Panc1 (cell line): ENCODE measurements around the gene APOL4. TPM values are rescaled to one million over a fixed set of nuclear protein-coding genes. Genes with fewer than 3 reads are reported as not detected.
"Not testable (repeated sequence)": the region's sequence is repeated elsewhere in the genome, so short reads cannot be mapped to it uniquely, and the experiment has no call there.

Source experiments
- ATAC-seq: fragments of 200-7000 bp; cut with Tn5 transposase; 2 replicates; pipeline ENCODE4 v1.9.1; 2020; ENCODE audit warnings: mild to moderate bottlenecking, moderate library complexity
- Bru-seq: library from RNA; stranded (reverse); fragments of 400-500 nt; gene quantifications from one replicate; lab custom pipeline; 2021; lab: Mats Ljungman, UMichigan
- BruChase-seq, 2 experiments: library from RNA; stranded (reverse); fragments of 400-500 nt; gene quantifications; one replicate each; lab custom pipeline; 2021; lab: Mats Ljungman, UMichigan
- BruUV-seq: library from RNA; stranded (reverse); fragments of 400-500 nt; replicated peaks from 2 replicates; lab custom pipeline; 2021; lab: Mats Ljungman, UMichigan
- CTCF ChIA-PET: fragments of 300-600 bp; sonication (Branson Sonifier 250); formaldehyde crosslinking; loops from one replicate; lab custom pipeline; 2022; ENCODE audit warnings: antibody characterized with exemption; lab: Charles Lee
- POLR2A ChIA-PET: fragments of 300-600 bp; sonication (Branson Sonifier 250); formaldehyde crosslinking; loops from one replicate; lab custom pipeline; 2022; ENCODE audit warnings: antibody characterized with exemption; lab: Charles Lee
- DNase-seq: peaks from one replicate; pipeline ENCODE4 v3.0.0-alpha.2; 2010; ENCODE audit warnings: low read depth, low spot score
- H3K27ac ChIP-seq: 2 replicates; pipeline ENCODE4 v1.5.1; 2011; ENCODE audit warnings: mild to moderate bottlenecking, low read length, inconsistent platforms
- H3K27me3 ChIP-seq: fragments of 200-500 bp; sonication (Bioruptor generic); 2 replicates; pipeline ENCODE4 v1.6.0; 2014; ENCODE audit warnings: low read length, inconsistent platforms; ENCODE audit not compliant: control insufficient read depth, insufficient read depth
- H3K36me3 ChIP-seq: fragments of 200-500 bp; sonication (Bioruptor generic); 2 replicates; pipeline ENCODE4 v1.5.1; 2014; ENCODE audit warnings: inconsistent platforms, mild to moderate bottlenecking, low read length, moderate library complexity; ENCODE audit not compliant: control insufficient read depth, insufficient read depth
- H3K4me1 ChIP-seq: 2 replicates; pipeline ENCODE4 v1.5.1; 2011; ENCODE audit warnings: inconsistent platforms, mild to moderate bottlenecking, low read length, moderate library complexity; ENCODE audit not compliant: control insufficient read depth, insufficient read depth
- H3K4me3 ChIP-seq, 2 experiments: 2 replicates each; pipeline ENCODE4 v1.5.1; 2011 to 2012; ENCODE audit warnings: low read depth in 2 of 2, low read length in 2 of 2, mild to moderate bottlenecking in 2 of 2, inconsistent platforms in 1 of 2, moderate library complexity in 1 of 2
- H3K9me3 ChIP-seq: fragments of 200-500 bp; sonication (Bioruptor generic); 2 replicates; pipeline ENCODE4 v1.5.1; 2014; ENCODE audit warnings: low read depth, mild to moderate bottlenecking, inconsistent platforms, low read length, moderate library complexity; ENCODE audit not compliant: control insufficient read depth, insufficient read depth
- POLR2AphosphoS5 ChIP-seq: IDR thresholded peaks from 2 replicates; pipeline ENCODE4 v1.6.1; 2012; ENCODE audit warnings: mild to moderate bottlenecking, low read depth, low read length, moderate library complexity
- SIN3A ChIP-seq: IDR thresholded peaks from 2 replicates; pipeline ENCODE4 v1.6.1; 2012; ENCODE audit warnings: low read depth, mild to moderate bottlenecking, low read length, moderate library complexity, borderline replicate concordance; ENCODE audit not compliant: insufficient read depth
- TCF7L2 ChIP-seq: IDR thresholded peaks from 2 replicates; pipeline ENCODE4 v1.6.1; 2011; ENCODE audit warnings: mild to moderate bottlenecking, low read depth, low read length, inconsistent platforms
- in situ Hi-C: cut with HindIII; loops from 2 replicates; pipeline ENCODE4 v1.10.0; 2016; ENCODE audit warnings: low sequenced_read_pairs, low pct_unique_long_range_greater_than_20kb
- intact Hi-C: fragments of 100-400 bp; cut with micrococcal nuclease; formaldehyde crosslinking; loops from one replicate; pipeline ENCODE4 v1.10.0; 2022; ENCODE audit not compliant: unreplicated experiment
- long read RNA-seq: library from polyadenylated mRNA; unstranded; transcript quantifications from one replicate; pipeline ENCODE4 v2.0.0, GENCODE V29; 2021; ENCODE audit not compliant: unreplicated experiment
- polyA plus RNA-seq: library from polyadenylated mRNA; unstranded; fragments of >200 nt; gene quantifications from one replicate; pipeline ENCODE4 v1.2.1, GENCODE V29; 2012; ENCODE audit warnings: missing spikeins; ENCODE audit not compliant: insufficient read length
- total RNA-seq: library from RNA; stranded (reverse); gene quantifications from one replicate; pipeline ENCODE4 v1.2.1, GENCODE V29; 2021; ENCODE audit not compliant: unreplicated experiment
- TF ChIP-seq, protein P1 (sequence below): fragments of 450-650 bp; IDR thresholded peaks from 2 replicates; pipeline ENCODE4 v1.5.1; 2017; ENCODE audit warnings: mild to moderate bottlenecking
- TF ChIP-seq, protein P2 (sequence below), 2 experiments: IDR thresholded peaks; 2 replicates each; pipeline ENCODE4 v1.6.1; 2011 to 2012; ENCODE audit warnings: low read depth in 2 of 2, control low read depth in 1 of 2, low read length in 1 of 2, mild to moderate bottlenecking in 1 of 2, moderate library complexity in 1 of 2; ENCODE audit not compliant: insufficient read depth in 1 of 2

Gene APOL4, protein sequence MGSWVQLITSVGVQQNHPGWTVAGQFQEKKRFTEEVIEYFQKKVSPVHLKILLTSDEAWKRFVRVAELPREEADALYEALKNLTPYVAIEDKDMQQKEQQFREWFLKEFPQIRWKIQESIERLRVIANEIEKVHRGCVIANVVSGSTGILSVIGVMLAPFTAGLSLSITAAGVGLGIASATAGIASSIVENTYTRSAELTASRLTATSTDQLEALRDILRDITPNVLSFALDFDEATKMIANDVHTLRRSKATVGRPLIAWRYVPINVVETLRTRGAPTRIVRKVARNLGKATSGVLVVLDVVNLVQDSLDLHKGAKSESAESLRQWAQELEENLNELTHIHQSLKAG
- not detected for total RNA-seq
- not detected for polyA plus RNA-seq
- not detected for Bru-seq, nascent RNA
- percentile 3 among the genes with signal in this experiment for BruChase-seq, experiment 1, labeled RNA remaining after a 2-hour chase
- percentile 6 among the genes with signal in this experiment for BruChase-seq, experiment 2, labeled RNA remaining after a 6-hour chase
- long read RNA-seq = 0 reads

DNA sequence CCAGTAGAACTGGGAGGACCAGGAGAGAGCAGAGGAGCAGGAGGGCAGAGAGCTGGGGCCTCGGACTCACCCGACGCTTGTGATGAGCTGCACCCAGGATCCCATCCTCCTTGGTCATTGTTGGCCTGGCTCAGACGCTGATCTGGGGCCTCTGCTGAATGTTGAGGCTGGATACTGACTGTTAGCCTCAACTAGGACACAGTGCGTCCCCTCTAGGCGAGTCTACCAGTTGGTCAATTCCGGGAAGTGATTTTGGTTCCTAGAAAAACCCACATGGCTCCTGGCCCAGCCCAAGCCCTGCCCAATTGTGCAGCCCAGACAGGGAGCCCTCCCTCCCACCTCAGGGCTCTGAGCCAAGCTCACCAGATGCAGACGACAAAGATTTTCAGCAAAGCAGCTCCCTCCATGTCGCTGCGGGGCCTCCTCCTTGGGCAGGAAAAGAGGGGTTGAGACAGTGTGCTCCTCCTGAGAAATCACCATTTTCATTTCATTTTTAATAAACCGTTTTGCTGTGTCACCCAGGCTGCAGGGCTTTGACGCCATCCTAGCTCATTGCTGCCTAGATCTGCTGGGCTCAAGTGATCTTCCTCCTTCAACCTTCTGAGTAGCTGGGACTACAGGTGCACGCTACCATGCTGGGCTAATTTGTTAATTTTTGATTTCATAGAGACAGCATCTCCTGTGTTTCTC, at the start of gene APOL4:
TSS of gene APOL4 (minus strand) at position 180 of the 690 bp plus-strand sequence. CDS start at position 105, 75 bp downstream.
- ChIA-PET POLR2A (interaction anchor here (0.6 kb wide), 1 partner anchor 1640 kb away, joined by 4 read pairs; no protein-coding TSS in a partner anchor), CTCF (no interaction called here)
- Histone ChIP-seq H3K9me3 (no peaks in the 10 kb centered on the region), H3K4me3 (no peak within 1 kb of the TSS), H3K27ac (no peak within 1 kb of the TSS), H3K4me1 (no peaks in the 10 kb centered on the region), H3K36me3 (no peaks in the 10 kb centered on the region), H3K27me3 (no peaks in the 10 kb centered on the region)
- ATAC-seq (no peak), DNase-seq (no peak)
- intact Hi-C loops (no loop called here), in situ Hi-C loops (no loop called here)
- no peak for TF ChIP-seq TCF7L2
- TF ChIP-seq, protein P1, sequence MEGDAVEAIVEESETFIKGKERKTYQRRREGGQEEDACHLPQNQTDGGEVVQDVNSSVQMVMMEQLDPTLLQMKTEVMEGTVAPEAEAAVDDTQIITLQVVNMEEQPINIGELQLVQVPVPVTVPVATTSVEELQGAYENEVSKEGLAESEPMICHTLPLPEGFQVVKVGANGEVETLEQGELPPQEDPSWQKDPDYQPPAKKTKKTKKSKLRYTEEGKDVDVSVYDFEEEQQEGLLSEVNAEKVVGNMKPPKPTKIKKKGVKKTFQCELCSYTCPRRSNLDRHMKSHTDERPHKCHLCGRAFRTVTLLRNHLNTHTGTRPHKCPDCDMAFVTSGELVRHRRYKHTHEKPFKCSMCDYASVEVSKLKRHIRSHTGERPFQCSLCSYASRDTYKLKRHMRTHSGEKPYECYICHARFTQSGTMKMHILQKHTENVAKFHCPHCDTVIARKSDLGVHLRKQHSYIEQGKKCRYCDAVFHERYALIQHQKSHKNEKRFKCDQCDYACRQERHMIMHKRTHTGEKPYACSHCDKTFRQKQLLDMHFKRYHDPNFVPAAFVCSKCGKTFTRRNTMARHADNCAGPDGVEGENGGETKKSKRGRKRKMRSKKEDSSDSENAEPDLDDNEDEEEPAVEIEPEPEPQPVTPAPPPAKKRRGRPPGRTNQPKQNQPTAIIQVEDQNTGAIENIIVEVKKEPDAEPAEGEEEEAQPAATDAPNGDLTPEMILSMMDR = no peak
- TF ChIP-seq SIN3A = no peak
- TF ChIP-seq POLR2AphosphoS5 = no peak
- TF ChIP-seq, protein P2, sequence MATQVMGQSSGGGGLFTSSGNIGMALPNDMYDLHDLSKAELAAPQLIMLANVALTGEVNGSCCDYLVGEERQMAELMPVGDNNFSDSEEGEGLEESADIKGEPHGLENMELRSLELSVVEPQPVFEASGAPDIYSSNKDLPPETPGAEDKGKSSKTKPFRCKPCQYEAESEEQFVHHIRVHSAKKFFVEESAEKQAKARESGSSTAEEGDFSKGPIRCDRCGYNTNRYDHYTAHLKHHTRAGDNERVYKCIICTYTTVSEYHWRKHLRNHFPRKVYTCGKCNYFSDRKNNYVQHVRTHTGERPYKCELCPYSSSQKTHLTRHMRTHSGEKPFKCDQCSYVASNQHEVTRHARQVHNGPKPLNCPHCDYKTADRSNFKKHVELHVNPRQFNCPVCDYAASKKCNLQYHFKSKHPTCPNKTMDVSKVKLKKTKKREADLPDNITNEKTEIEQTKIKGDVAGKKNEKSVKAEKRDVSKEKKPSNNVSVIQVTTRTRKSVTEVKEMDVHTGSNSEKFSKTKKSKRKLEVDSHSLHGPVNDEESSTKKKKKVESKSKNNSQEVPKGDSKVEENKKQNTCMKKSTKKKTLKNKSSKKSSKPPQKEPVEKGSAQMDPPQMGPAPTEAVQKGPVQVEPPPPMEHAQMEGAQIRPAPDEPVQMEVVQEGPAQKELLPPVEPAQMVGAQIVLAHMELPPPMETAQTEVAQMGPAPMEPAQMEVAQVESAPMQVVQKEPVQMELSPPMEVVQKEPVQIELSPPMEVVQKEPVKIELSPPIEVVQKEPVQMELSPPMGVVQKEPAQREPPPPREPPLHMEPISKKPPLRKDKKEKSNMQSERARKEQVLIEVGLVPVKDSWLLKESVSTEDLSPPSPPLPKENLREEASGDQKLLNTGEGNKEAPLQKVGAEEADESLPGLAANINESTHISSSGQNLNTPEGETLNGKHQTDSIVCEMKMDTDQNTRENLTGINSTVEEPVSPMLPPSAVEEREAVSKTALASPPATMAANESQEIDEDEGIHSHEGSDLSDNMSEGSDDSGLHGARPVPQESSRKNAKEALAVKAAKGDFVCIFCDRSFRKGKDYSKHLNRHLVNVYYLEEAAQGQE (IDR thresholded peaks at IDR 0.05; ENCODE audit: insufficient read depth in 1 of 2, low read depth in 2 of 2, low read length in 1 of 2) = no peak
- no TSS peak for BruUV-seq

DNA sequence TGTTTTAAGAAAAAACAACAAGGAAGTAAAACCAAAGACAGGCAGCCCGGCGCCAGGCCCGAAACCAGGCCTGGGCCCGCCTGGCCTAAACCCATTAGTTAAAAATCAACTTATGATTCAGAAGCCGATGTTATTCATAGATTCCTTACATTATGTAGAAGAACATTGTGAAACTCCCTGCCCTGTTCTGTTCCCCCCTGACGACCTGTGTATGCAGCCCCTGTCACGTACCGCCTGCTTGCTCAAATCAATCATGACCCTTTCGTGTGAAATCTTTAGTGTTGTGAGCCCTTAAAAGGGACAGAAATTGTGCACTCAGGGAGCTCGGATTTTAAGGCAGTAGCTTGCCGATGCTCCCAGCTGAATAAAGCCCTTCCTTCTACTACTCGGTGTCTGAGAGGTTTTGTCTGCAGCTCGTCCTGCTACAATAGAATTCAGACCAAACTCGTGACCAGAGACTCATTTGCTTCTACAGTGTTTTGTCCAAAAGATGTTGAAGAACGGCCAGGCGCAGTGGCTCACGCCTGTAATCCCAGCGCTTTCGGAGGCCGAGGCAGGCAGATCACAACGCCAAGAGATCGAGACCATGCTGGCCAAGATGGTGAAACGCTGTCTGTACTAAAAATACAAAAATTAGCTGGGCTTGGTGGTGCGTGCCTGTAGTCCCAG, 48.8 kb upstream of the APOL4 start:
- CTCF ChIA-PET, DNase-seq, ATAC-seq, H3K27ac ChIP-seq, intact Hi-C loops, H3K4me3 ChIP-seq, H3K27me3 ChIP-seq, H3K4me1 ChIP-seq, in situ Hi-C loops, H3K9me3 ChIP-seq, H3K36me3 ChIP-seq, BruUV-seq: not testable (repeated sequence)
- POLR2A ChIA-PET = interaction anchor here (0.6 kb wide), 1 partner anchor 30 kb away, joined by 15 read pairs; no protein-coding TSS in a partner anchor
